NCI-H1436 treated with DMSO at 0.1 percent for 48 hours (cell line): ENCODE data around the gene STK33.
A peak's percentile ranks its signal among the peaks of the same experiment; 100 is the strongest.

Experiments used
- DNase-seq: peaks from one replicate; lab custom pipeline; 2025; lab: John Stamatoyannopoulos, UW

STK33 gene

DNA sequence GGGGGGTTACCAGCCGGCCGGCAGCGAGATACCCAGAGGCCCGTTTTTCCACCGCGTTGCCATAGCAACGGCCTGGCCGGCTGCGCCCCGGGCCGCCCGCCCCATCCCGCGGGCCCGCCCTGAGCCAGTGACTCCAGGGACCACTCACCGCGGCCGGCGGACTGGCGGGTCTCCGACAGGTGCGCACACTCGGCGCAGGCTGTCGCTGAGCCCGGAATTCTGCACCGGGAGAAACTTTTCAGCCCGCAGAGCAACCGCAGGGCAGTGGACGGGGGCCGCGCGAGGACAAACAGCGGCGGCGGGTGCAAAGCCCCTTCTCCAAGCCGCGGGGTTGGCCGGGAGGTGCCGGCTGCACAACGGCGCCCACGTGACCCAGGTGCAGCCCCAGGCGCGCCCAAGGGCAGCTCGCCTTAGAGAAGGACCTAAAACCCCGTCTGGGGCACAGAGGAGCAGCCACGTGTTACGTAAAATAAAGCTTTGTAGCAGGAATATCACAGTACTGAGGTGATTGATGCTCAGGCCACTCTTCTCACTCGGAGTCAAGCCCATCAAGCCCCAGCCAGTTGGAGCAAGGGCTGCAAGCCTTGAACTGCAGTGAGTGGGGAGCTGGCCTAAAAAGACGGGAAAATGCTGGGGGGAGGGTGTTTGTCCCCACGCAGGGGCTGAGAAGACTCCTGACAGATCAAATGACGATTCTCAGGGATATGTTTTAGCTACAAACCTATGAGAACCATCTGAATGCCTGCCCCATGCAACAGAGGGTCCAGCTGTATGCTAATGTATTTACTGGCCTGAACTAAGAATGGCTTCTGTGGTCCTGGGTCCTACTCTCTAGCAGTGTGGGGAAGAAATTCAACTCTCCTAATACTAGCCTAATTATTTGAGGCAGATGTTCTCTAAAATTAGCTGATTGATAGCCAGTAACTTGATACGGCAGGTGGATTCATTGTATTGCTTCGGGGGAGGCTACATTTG, at the start of gene STK33:
STK33 (minus strand) TSS at position 294 of the 975 bp plus-strand sequence. CDS start 119,323 bp downstream, outside the sequence.
- DNase-seq, result peak; percentile 28

DNA sequence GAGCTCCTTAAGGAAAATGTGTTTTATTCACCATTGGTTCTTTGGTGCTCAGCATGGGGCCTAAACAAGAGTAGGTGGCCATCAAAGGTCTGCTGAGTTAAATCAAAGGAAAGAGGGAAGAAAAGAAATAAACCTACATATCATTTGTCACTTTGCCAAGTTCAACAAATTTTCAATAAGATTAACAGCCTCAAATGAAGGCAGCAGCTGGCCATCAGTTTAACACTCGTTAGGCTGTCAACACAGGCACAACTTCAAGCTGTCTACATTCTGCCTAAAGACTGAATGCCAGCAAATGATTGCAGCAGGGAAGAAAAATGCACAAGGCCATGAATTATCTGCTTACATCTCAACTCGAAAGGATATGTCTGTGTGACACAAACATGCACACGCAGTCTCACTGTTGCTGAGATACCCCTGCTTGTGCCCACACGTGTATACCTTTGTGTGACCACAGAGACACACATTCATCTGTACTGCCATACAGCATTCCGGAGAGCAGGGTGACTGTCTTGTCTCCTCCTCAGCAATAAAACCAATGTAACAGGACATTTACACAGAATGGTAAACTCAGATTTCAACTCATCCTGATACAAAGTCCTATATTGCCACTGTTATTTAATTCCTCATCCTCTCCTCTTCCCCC, 48.3 kb upstream of the STK33 start:
- no peak for DNase-seq

DNA sequence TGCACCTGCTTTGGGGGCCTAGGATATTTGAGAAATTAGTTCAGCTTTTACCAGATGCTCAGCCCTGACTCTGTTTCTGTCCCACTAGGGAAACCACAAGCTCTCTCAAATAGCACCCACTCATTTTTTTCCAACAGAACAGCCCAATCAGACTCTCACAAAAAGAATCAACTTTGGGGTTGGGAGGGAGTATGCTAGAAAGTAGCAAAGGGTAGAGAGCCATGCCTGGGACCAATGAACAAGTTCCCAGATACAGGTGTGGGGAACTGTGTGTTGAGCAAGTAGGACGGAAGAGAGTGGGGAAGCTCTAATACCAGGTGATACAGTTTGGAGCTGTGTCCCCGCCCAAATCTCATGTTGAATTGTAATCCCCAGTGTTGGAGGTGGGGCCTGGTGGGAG, 47.3 kb upstream of the STK33 start:
- no peak for DNase-seq

DNA sequence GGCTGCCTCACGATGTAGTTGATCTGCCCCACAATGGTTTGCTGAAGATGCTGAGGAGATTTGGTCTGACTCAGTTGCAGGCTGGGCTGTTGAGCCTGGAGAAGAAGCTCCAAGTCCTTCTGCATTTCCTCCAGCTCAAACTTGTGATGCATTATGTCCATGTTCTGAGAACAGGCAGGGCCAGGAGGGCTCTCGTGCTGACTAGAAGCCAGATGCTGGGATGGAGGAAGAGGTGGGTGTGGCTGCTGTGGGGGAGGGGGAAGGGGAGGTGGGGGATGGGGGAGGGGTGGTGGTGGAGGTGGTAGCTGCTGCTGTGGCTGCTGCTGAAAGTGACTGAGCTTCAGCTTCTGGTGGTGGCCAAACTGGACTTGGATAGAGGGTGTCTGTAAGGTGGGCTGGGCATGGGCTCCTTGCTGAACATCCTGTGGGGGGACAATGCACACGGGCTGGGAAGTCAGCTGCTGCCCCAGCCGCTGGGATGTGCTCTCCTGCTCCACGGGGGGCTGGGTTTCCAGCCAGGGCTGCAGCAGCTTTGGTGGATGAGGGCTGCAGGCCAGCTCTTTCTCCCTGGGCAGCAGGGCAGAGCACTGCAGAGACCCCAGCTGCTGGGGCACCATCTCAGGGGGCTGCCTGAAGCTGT, 46.4 kb upstream of the STK33 start:
- no peak for DNase-seq

DNA sequence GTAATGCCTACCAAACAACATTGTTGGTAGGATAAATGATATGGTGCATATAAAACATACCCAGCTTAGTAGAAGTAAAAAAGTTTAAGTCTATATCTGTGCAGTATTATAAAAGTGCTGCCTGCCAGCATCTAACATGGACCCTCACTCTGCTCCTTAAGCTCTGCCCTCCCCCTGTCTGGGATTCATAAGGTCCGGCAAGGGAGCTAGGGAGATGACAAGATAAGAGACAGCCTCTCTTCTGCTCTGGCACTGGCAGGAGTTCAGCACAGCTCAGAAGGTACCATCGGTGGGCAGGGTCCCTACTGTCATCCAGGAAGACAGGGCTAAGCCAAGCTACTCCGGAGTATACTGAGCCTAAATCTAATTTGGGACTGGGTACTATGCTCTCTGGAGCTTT, 45.6 kb upstream of the STK33 start:
- DNase-seq, result no peak

DNA sequence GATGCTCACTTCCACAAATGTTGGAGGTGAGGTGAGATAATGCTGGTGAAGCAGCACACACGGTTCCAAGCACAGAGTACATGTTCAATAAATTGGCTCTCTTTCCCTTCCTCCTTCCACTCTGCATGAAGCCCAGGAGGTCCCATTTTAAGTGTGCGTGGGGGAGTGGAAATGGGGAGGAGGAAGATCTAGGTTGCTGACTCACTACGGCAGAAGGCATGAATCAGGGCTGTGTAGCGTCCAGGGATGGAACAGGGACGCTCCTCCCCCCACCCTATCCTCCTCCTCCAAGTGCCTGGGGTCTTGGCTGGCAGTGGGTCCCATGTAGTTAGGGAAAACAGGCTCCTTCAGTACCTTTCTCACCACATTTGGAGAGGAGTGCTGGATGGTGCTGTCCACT, 44.3 kb upstream of the STK33 start:
- no peak for DNase-seq

DNA sequence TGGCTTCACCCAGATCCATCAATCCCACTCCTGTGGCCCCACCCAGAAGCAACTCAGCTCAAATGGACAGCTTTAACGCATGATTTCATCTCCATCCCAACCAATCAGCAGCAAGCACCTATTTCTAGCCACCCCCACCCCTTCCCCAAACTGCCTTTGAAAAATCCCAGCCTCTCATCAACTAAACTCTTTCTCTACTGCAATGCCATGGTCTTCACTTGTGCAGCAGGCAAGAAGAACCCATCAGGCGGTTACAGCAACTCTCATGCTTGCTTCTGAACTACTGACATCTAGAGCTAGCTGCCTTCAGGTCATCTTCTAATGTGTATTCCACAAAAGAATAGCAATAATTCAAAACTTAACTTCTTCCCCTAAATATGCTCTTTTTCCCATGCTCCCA, 42.1 kb upstream of the STK33 start:
- DNase-seq, result no peak

DNA sequence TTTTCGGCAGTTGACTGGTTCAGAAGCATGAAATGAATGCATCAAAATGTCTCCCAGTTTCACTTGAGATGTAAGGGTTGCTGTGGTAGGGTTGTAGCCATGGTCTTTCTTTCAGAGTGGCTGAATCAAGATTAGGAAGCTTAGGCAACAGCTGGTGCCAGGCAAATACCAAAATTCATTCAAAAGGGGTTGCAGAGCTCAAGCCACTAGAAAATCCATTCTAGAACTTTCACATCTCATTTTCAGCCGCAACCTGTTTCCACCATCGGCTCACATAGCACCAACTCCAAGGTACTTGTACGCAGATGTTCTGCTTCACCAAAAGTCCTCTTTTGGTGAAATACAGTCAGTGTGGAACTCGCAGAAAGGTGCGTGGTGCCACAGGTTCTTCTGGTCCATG, 40.5 kb upstream of the STK33 start:
- DNase-seq, result no peak

DNA sequence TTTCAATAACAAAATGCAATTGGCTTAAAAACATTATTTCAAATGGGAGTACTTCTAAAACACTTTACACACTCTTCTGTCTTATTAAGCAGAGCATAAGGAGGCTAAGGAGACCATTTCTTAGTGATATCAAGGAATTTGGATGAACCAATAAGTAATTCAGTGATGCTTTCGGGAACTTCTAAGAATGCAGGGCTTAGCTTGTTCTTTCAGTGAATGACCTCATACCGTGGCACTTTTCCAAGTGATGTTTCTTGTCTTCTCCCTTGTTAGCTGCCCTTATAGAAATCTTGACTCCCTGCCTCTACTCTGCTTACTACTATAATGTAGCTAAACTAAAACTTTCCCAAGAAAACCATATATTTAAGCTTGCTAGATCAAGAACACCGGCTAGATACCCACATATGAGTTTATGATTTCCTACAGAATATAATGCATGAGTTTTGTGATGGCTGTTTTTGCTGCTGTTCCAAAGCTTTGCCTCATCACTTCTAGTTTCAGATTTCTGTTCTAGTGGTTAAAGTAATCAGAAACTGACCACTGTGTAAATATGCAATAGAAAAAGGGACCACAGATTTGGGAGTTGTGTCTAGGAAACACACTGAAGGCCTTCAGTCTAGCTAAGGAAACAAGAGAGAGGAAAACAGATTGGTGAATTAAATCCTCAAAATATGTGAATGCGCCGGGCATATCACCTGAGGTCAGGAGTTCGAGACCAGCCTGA, 37.5 kb upstream of the STK33 start:
- DNase-seq, result no peak

DNA sequence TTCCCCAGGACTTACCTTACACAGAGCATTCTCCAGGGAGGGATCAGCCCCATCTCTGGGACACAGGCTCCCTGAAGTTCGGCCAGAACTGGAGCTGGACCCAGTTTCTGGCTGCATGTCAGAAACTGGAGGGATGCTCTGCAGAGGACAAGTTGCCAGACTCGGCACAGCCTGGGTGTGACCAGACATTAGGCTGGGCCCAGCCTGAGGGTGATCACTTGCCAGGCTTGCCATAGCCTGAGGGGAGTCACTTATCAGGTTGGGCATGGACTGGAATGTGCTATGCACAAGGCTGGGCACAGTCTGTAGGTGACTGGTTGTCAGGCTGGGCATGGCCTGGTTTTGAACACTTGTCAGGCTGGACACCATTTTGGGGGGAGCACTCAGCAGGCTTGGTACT, 30.7 kb upstream of the STK33 start:
- no peak for DNase-seq

DNA sequence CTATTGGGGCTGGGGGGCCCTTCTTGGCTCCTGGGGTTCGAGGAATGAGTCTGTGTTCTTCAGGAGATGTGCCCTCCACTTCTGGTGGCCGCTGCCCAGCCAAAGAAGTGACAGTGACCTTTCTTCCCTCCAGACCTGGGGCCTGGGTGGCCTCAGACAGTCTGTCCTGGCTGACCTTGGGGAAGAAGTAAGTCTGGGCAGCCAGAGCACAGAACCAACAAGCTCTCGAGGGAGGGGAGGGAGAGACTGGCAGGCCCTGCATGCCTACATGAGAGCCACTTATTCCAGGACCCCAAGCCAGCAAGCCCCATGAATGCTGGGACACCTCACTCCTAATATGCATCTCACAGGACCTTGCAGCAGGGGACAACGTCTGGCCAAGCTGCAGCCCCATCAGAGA, 27.1 kb upstream of the STK33 start:
- DNase-seq, result no peak

DNA sequence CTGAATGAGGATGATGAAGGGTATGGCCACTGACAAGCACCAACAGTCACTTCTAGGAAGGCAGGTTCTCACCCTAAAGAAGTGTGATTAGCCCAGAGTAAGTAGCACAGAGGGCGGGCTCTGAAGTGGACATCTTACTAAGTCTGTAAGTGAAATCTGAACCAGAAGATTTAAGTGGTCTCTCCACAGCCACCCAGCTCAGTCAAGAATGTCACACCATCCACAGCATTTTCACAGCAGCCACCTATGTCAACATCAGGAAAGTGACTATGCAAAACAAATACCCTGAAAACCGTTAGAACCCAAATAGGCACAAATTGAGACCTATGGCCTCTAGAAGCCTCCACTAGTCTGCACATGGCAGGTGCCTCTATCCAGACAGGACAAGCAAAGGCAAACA, 23.0 kb upstream of the STK33 start:
- DNase-seq, result no peak

DNA sequence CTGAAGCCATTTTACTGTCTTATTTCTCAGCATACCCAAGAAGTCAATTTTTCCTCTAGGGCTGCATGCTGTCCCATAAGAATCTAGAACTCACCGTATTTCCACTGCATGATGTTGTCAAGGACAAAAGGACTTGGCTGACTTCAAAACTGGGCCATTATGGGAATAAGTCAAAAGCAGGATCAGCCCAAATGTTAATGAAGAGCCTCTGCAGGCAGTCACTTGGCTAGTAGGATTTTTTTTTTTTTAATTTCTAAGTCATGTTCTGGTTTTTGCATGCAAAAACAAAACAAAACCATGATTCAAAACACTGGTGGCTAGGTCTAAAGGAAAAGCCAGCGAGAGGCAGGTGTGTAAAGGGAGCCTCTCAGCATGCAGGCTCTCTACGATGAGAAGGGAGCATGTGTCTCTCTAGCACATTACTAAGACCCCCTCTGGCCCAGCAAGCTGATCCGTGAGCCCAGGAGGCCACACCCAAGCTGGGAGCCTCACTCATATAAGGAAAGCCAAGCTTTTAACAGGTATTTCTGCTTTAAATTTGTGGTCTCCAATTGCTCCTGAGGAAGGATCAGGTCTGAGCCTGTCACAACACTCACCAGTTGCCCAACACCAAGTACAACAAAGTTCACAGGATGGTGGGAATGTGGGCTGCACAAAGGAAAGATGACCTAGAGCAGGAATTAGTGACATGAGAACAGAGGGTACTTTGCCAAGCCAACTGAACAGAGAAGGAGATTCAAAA, 21.4 kb upstream of the STK33 start:
- no peak for DNase-seq

DNA sequence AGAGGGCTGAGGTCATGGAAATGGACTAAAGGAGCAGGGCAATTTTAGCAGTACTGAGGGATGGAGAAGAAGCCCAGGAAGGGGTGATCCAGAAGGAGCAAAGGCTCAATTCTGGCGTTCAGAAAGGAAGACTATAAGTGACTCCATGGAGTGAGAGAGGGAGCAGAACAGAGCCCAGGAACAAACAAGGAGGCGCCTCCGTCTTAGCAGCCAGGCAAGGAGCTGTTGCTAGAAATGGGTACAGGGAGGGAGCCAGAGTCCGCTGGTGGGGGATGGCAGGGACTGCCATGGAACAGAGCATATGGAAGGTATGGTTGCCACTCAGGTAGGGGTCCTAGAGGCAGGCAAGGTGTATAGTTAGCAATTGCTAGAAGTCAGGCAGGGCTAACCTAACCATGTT, 20.5 kb upstream of the STK33 start:
- no peak for DNase-seq

DNA sequence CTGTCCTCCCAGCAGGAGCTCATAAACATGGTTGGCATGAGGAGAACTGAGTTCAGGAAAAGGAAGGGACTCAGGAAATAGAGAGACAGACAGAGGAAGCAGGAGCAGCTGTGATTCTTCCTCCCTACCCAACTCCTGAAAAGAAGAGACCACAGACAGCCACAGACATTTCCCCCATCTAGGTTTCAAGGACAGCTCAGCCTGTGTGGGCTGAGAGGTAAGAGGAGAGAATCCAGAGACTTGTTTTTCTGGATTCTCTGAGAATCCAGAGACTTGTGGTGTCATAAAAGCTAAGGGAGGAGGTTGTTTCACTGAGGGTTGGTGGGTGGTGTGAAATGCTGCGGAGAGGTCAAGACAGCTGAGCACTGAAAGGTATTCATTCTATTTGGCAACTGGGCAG, 19.0 kb upstream of the STK33 start:
- no peak for DNase-seq

DNA sequence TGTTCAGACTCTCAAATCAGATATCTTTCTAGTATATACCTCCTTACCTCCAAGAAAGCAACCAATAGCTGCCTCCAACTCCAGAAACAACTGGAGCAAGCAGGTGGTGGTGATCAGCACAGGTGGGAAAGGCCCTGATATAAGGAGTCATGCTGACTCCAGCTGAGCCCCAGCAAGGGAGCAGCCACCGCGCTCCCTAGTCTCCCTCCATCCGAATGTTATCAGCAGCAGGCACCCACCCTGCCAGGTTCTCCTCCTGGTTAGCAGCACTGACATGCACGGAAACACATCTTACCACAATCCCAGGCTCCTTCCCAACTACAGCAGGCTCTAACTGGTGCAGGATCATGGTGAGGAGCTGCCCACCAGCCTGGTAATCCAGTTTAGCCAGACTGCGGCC, 18.5 kb upstream of the STK33 start:
- DNase-seq, result no peak

DNA sequence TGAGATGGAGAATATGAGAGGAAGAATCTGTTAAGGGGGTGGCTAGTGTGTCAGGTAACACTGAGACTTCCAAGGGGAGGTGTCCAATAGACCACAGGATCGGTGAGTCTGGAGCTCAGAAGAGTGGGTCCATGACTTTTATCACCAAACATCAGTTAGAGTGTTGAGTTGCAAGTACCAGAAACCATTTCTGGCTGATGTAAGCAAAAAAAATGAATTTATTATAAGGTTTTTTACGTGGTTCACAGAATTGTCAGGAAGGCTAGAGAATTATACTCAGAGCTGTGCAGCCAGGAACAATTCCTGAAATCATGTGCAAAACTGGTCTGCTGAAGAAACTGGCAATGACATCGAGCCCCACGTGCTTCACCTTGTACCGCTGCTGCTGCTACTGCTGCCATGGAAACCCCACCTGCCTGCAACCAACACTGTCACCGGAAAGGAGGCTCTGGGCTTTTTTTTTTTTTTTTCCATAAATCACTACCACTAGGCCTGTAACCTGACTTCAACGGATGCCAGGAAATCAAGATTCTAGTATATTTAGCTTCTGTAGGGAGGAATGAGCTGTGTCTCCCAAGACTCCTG, 16.6 kb upstream of the STK33 start:
- DNase-seq, result no peak

DNA sequence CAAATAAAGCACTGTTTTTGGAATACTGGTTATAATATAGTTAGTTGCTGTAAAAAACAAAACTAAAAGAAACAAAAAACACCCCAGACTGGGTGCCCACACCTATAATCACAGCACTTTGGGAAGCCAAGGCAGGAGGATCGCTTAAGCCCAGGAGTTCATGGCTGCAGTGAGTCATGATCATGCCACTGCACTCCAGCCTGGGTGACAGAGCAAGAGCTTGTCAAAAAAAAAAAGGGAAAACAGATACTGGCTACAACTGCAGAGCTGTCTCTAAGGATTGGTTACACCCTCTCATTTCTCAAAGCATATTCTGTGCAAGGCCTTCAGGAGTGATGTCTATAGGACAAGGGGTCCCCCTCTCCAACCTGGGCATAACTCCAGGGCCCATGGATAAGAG, 14.6 kb upstream of the STK33 start:
- no peak for DNase-seq

DNA sequence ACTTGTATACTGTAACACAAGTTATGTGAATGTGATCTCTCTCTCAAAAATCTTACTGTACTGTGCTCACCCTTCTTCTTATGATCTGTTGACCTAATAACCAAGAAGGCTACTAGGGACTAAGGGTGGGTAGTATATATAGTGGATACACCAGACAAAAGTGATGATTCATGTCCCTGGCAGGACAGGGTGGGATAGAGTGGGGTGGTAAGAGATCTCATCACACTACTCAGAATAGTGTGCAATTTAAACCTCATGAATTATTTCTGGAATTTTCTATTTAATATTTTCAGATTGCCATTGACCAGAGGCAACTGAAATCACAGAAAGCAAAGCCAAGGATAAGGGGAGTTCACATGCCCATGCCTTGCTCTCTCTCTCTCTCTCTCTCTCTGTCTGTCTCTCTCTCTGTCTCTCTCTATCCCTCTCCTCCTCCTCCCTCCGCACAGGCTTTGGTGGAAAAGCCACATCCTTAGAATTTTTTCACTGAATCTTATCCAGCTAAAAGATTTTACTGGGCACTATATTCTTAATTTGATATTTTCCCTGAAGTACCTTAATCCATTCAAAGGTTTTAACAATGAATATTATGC, 12.0 kb upstream of the STK33 start:
- no peak for DNase-seq

DNA sequence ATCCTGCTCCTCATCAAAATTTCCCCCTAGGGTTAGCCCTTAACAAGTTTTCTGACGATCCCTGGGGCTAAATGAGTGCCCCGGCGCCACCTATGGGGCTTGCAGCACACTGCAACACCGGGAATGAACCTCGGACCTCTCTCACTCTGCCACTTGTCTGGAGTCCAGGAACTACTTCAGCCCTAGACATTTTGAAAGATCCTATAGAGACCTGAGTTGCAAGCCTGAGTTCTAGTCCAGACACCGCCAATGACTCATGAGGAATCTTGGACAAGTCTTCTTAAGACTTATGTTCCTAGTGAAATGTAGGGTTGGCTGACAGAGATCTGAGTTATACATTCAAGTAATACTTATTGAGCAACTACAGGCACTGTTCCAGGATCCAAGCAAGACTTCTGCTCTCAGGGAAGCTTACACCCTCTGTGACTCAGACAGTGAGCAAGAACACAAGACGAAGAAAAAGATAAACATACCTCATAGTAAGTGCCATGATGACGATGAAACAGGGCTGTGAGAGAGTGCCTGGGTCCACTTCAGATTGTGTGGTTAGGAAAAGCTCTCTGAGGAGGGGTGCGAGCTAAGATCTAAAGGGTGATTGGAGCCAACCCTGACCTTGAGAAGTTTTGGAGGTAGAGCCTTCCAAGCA, 10.2 kb upstream of the STK33 start:
- no peak for DNase-seq
